Endothelial cell of umbilical vein (primary cell): ENCODE data around the gene TMEM158. TPM values are rescaled to one million over a fixed set of nuclear protein-coding genes. Genes with fewer than 3 reads are reported as not detected.

Experiments used
- BruUV-seq: library from RNA; stranded (reverse); fragments of 400-500 nt; replicated peaks from 2 replicates; lab custom pipeline; 2021; lab: Mats Ljungman, UMichigan
- CTCF ChIA-PET: fragments of 300-600, 350-600 bp; sonication (Branson Sonifier 250); formaldehyde crosslinking; loops from one replicate; lab custom pipeline; 2021; ENCODE audit warnings: antibody characterized with exemption, inconsistent platforms; lab: Charles Lee
- POLR2A ChIA-PET: fragments of 300-600, 350-600 bp; sonication (Branson Sonifier 250); formaldehyde crosslinking; loops from one replicate; lab custom pipeline; 2021; ENCODE audit warnings: antibody characterized with exemption, inconsistent platforms; lab: Charles Lee
- DNase-seq: peaks from one replicate; pipeline ENCODE4 v3.0.0-alpha.2; 2011; ENCODE audit warnings: low read depth, low spot score
- FAIRE-seq: peaks from 2 replicates; lab custom pipeline; 2011; peaks lifted over from hg19 to GRCh38; lab: Jason Lieb, UNC
- H2AFZ ChIP-seq: 2 replicates; pipeline ENCODE4 v1.6.0; 2012; ENCODE audit warnings: low read depth, low read length, control low read depth, inconsistent platforms
- H3K27ac ChIP-seq: 2 replicates; pipeline ENCODE4 v1.5.1; 2011; ENCODE audit warnings: low read depth, mild to moderate bottlenecking, control low read depth, low read length, moderate library complexity; ENCODE audit not compliant: insufficient read depth
- H3K27me3 ChIP-seq, 2 experiments: 2 replicates each; pipeline versions ENCODE4 v1.6.0 to v1.6.1; 2011; ENCODE audit warnings: low read length in 2 of 2, mixed read lengths in 1 of 2; ENCODE audit not compliant: control insufficient read depth in 2 of 2, insufficient read depth in 2 of 2
- H3K36me3 ChIP-seq, 2 experiments: 2 replicates in 1 of 2; 3 replicates in 1 of 2; pipeline ENCODE4 v1.5.1; 2011; ENCODE audit warnings: low read length in 2 of 2, mild to moderate bottlenecking in 1 of 2, moderate library complexity in 1 of 2; ENCODE audit not compliant: control insufficient read depth in 2 of 2, insufficient read depth in 2 of 2; ENCODE audit errors: extremely low read depth in 1 of 2
- H3K4me1 ChIP-seq: 3 replicates; pipeline ENCODE4 v1.5.1; 2011; ENCODE audit warnings: mild to moderate bottlenecking, low read length; ENCODE audit not compliant: control insufficient read depth, insufficient read depth; ENCODE audit errors: extremely low read depth
- H3K4me2 ChIP-seq: 2 replicates; pipeline ENCODE4 v1.6.1; 2011; ENCODE audit warnings: low read length, control low read depth, mixed read lengths; ENCODE audit not compliant: insufficient read depth
- H3K4me3 ChIP-seq, 3 experiments: fragments of 200-600 bp in 1 of 3; sonication (generic), shearing (Covaris generic) in 1 of 3; replicated peaks in 1 of 3; 2 replicates each; pipeline ENCODE4 v1.5.1; 2011 to 2016; ENCODE audit warnings: control low read depth in 3 of 3, low read length in 3 of 3, mild to moderate bottlenecking in 2 of 3, inconsistent platforms in 1 of 3, low read depth in 1 of 3, moderate library complexity in 1 of 3; ENCODE audit not compliant: insufficient read depth in 1 of 3
- H3K79me2 ChIP-seq: 2 replicates; pipeline ENCODE4 v1.6.0; 2012; ENCODE audit warnings: low read length, inconsistent platforms; ENCODE audit not compliant: control insufficient read depth, insufficient read depth
- H3K9ac ChIP-seq: replicated peaks from 2 replicates; pipeline ENCODE3; 2011; ENCODE audit warnings: low read length, control low read depth; ENCODE audit not compliant: insufficient read depth; ENCODE audit errors: extremely low read depth
- H3K9me1 ChIP-seq: replicated peaks from 3 replicates; pipeline ENCODE4 v1.6.0; 2011; ENCODE audit warnings: mild to moderate bottlenecking, low read length; ENCODE audit not compliant: control insufficient read depth, insufficient read depth; ENCODE audit errors: extremely low read depth
- H3K9me3 ChIP-seq: replicated peaks from 2 replicates; pipeline ENCODE4 v1.5.1; 2012; ENCODE audit warnings: low read length, inconsistent platforms; ENCODE audit not compliant: control insufficient read depth, insufficient read depth
- H4K20me1 ChIP-seq: replicated peaks from 2 replicates; pipeline ENCODE3; 2011; ENCODE audit warnings: mild to moderate bottlenecking, low read length; ENCODE audit not compliant: control insufficient read depth, insufficient read depth; ENCODE audit errors: extremely low read depth
- CTCF ChIP-seq, 2 donors: IDR thresholded peaks; 1 replicate in 1 of 2; 2 replicates in 1 of 2; pipeline ENCODE4 v1.5.1; 2011; ENCODE audit warnings: low read length in 2 of 2, mild to moderate bottlenecking in 2 of 2, moderate library complexity in 2 of 2, control low read depth in 1 of 2, inconsistent platforms in 1 of 2, low read depth in 1 of 2; ENCODE audit not compliant: insufficient read depth in 1 of 2; ENCODE audit errors: extremely low read depth in 1 of 2
- EZH2 ChIP-seq: IDR thresholded peaks from 2 replicates; pipeline ENCODE4 v1.6.1; 2012; ENCODE audit warnings: borderline replicate concordance, low read depth, mild to moderate bottlenecking, moderate library complexity, low read length, inconsistent platforms; ENCODE audit not compliant: severe bottlenecking
- GATA2 ChIP-seq: IDR thresholded peaks from 2 replicates; pipeline ENCODE4 v1.7.0; 2011; ENCODE audit warnings: low read depth, mild to moderate bottlenecking, moderate library complexity, mixed read lengths, low read length; ENCODE audit not compliant: insufficient read length, insufficient read depth
- JUN ChIP-seq: IDR thresholded peaks from 2 replicates; pipeline ENCODE4 v1.6.1; 2011; ENCODE audit warnings: borderline replicate concordance, low read depth; ENCODE audit not compliant: insufficient read length, insufficient read depth
- MAX ChIP-seq: IDR thresholded peaks from 2 replicates; pipeline ENCODE4 v1.6.1; 2011; ENCODE audit not compliant: insufficient read depth, insufficient read length
- MYC ChIP-seq: IDR thresholded peaks from one replicate; pipeline ENCODE4 v1.6.1; 2011; ENCODE audit warnings: mild to moderate bottlenecking, low read depth, low read length
- POLR2A ChIP-seq: IDR thresholded peaks from 2 replicates; pipeline ENCODE4 v1.6.1; 2012; ENCODE audit warnings: low read depth, mild to moderate bottlenecking, control low read depth, low read length
- POLR2AphosphoS5 ChIP-seq: IDR thresholded peaks from 2 replicates; pipeline ENCODE4 v1.6.1; 2012; ENCODE audit warnings: low read depth, mild to moderate bottlenecking, control low read depth, low read length, moderate library complexity; ENCODE audit not compliant: insufficient read depth
- dilution Hi-C: fragments of 300-500 bp; cut with MboI; formaldehyde crosslinking; loops from one replicate; pipeline ENCODE4 v1.15.0; 2019; ENCODE audit warnings: low sequenced_read_pairs; ENCODE audit not compliant: extremely low pct_ligation_motif_present
- intact Hi-C: fragments of 100-400 bp; cut with micrococcal nuclease; formaldehyde crosslinking; loops from one replicate; pipeline ENCODE4 v1.10.0; 2022
- polyA plus RNA-seq, 4 experiments: library from polyadenylated mRNA; depleted of rRNA in 3 of 4; stranded (reverse) in 3 of 4; unstranded in 1 of 4; fragments of >200 nt; gene quantifications; 2 replicates each; pipeline versions ENCODE4 v1.2.1 to v1.2.3, GENCODE V29; 2011 to 2012; ENCODE audit warnings: missing spikeins in 1 of 4
- total RNA-seq: library from RNA; stranded (reverse); gene quantifications from 2 replicates; pipeline ENCODE4 v1.2.3, GENCODE V29; 2021

The TMEM158 gene
- total and polyA plus RNA-seq, 2 donors (not counting 3 experiments of a cell fraction or from before 2014, with no cell fraction given), result 0.15 to 0.42 TPM

- TF ChIP-seq JUN (no peak), POLR2AphosphoS5 (no peak), MAX (no peak), CTCF (IDR thresholded peaks at IDR 0.05; ENCODE audit: extremely low read depth in 1 of 2, insufficient read depth in 1 of 2, low read depth in 1 of 2, low read length in 2 of 2) (no peak), EZH2 (no peak), POLR2A (no peak), GATA2 (no peak), MYC (no peak)
- no peak for DNase-seq
- Histone ChIP-seq H3K4me3 (no peak overlapping the region), H3K27me3 (peaks cover 1 to 6% of the 10 kb centered on the region in 2 experiments), H3K9me1 (no peaks in the 10 kb centered on the region), H3K4me2 (no peak overlapping the region), H3K9me3 (no peaks in the 10 kb centered on the region), H4K20me1 (no peaks in the 10 kb centered on the region), H3K27ac (no peak overlapping the region), H2AFZ (no peak overlapping the region), H3K79me2 (no peaks in the 10 kb centered on the region), H3K36me3 (no peaks in the 10 kb centered on the region), H3K9ac (no peak overlapping the region), H3K4me1 (no peaks in the 10 kb centered on the region)
- no TSS peak for BruUV-seq
- dilution Hi-C loops (no loop called here), intact Hi-C loops (no loop called here)
- no peak for FAIRE-seq
- ChIA-PET POLR2A (no interaction called here), CTCF (interaction anchor here (1.2 kb wide), 1 partner anchor 150 kb away, joined by 3 read pairs; no protein-coding TSS in a partner anchor)
Measured at GRCh38 chr3:45191924-45192417, 34.1 kb downstream of the TMEM158 start.
